HepG2 (cell line): ENCODE data around the gene SLC17A8.

Experiments used
- CBX2 ChIP-seq, 2 experiments: fragments of 200-600 bp in 1 of 2; sonication (generic); formaldehyde crosslinking in 1 of 2; IDR thresholded peaks; 2 replicates each; pipeline versions ENCODE4 v1.7.0 to v1.8.1; 2018 to 2022; ENCODE audit warnings: low read depth in 2 of 2, low read length in 1 of 2, mild to moderate bottlenecking in 1 of 2, missing genetic modification reagents in 1 of 2
- HES4 ChIP-seq: sonication (generic); formaldehyde crosslinking; IDR thresholded peaks from 2 replicates; pipeline ENCODE4 v1.9.0; 2021; ENCODE audit warnings: mild to moderate bottlenecking, missing genetic modification reagents, borderline replicate concordance
- U2AF2 ChIP-seq: fragments of 200-400 bp; formaldehyde crosslinking; IDR thresholded peaks from 2 replicates; pipeline ENCODE4 v1.6.1; 2017; ENCODE audit warnings: low read depth, mild to moderate bottlenecking, low read length
- ZNF331 ChIP-seq: sonication (generic); formaldehyde crosslinking; IDR thresholded peaks from 2 replicates; pipeline ENCODE4 v1.4.0; 2020; ENCODE audit warnings: missing genetic modification reagents
- ZNF510 ChIP-seq: sonication (generic); formaldehyde crosslinking; IDR thresholded peaks from 2 replicates; pipeline ENCODE4 v1.4.0; 2020; ENCODE audit warnings: low read depth, mild to moderate bottlenecking, missing genetic modification reagents
- TF ChIP-seq, protein P1 (sequence below), 2 experiments: fragments of 450-650 bp in 1 of 2; sonication (generic) in 1 of 2; formaldehyde crosslinking in 1 of 2; IDR thresholded peaks; 2 replicates each; pipeline versions ENCODE4 v1.6.1 to v1.8.0; 2016 to 2022; ENCODE audit warnings: antibody characterized with exemption in 1 of 2, mild to moderate bottlenecking in 1 of 2, missing genetic modification reagents in 1 of 2
- TF ChIP-seq, protein P2 (sequence below): sonication (generic); formaldehyde crosslinking; IDR thresholded peaks from 2 replicates; pipeline ENCODE4 v1.4.0; 2020; ENCODE audit warnings: missing genetic modification reagents

DNA sequence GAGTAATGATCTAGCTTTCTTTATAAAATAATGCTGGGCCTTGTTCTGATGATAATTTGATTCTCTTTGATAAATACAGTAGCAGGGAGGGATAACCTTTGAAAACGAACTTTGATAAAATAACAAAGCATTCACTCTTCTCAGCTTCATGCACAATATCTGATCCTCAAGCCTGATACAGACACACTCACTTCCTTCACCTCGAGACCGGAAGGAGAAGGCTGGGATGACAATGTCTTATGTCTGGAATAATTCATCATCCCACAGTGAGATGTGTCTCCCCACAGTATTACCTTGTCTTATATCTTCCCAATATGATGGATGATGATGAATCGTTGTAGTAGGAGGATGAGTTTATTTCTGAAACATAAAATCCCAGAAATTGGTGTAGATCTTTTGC, 101.3 kb downstream of the SLC17A8 start:
- TF ChIP-seq HES4 (CRISPR knock-in tag) (no peak), ZNF331 (CRISPR knock-in tag) (no peak), U2AF2 (no peak), CBX2 (IDR thresholded peaks at IDR 0.05; ENCODE audit: low read depth, low read length) (no peak), CBX2 (CRISPR knock-in tag; IDR thresholded peaks at IDR 0.05; ENCODE audit: low read depth) (no peak), ZNF510 (CRISPR knock-in tag) (no peak)
- TF ChIP-seq, protein P1, sequence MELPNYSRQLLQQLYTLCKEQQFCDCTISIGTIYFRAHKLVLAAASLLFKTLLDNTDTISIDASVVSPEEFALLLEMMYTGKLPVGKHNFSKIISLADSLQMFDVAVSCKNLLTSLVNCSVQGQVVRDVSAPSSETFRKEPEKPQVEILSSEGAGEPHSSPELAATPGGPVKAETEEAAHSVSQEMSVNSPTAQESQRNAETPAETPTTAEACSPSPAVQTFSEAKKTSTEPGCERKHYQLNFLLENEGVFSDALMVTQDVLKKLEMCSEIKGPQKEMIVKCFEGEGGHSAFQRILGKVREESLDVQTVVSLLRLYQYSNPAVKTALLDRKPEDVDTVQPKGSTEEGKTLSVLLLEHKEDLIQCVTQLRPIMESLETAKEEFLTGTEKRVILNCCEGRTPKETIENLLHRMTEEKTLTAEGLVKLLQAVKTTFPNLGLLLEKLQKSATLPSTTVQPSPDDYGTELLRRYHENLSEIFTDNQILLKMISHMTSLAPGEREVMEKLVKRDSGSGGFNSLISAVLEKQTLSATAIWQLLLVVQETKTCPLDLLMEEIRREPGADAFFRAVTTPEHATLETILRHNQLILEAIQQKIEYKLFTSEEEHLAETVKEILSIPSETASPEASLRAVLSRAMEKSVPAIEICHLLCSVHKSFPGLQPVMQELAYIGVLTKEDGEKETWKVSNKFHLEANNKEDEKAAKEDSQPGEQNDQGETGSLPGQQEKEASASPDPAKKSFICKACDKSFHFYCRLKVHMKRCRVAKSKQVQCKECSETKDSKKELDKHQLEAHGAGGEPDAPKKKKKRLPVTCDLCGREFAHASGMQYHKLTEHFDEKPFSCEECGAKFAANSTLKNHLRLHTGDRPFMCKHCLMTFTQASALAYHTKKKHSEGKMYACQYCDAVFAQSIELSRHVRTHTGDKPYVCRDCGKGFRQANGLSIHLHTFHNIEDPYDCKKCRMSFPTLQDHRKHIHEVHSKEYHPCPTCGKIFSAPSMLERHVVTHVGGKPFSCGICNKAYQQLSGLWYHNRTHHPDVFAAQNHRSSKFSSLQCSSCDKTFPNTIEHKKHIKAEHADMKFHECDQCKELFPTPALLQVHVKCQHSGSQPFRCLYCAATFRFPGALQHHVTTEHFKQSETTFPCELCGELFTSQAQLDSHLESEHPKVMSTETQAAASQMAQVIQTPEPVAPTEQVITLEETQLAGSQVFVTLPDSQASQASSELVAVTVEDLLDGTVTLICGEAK (IDR thresholded peaks at IDR 0.05): no peak
- TF ChIP-seq, protein P1 (CRISPR knock-in tag; IDR thresholded peaks at IDR 0.05): no peak
- TF ChIP-seq, protein P2, sequence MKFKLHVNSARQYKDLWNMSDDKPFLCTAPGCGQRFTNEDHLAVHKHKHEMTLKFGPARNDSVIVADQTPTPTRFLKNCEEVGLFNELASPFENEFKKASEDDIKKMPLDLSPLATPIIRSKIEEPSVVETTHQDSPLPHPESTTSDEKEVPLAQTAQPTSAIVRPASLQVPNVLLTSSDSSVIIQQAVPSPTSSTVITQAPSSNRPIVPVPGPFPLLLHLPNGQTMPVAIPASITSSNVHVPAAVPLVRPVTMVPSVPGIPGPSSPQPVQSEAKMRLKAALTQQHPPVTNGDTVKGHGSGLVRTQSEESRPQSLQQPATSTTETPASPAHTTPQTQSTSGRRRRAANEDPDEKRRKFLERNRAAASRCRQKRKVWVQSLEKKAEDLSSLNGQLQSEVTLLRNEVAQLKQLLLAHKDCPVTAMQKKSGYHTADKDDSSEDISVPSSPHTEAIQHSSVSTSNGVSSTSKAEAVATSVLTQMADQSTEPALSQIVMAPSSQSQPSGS: no peak
